Neural cell (in vitro differentiated cells): ENCODE results near the gene RBM38.

Experiments used
- EP300 ChIP-seq: fragments of 450-650 bp; conservative IDR thresholded peaks from 2 replicates; pipeline ENCODE4 v1.6.1; 2014; ENCODE audit warnings: antibody characterized with exemption, mild to moderate bottlenecking, moderate library complexity; ENCODE audit not compliant: poor library complexity, severe bottlenecking
- TAF1 ChIP-seq: IDR thresholded peaks from 2 replicates; pipeline ENCODE4 v1.6.1; 2012; ENCODE audit warnings: low read depth

DNA sequence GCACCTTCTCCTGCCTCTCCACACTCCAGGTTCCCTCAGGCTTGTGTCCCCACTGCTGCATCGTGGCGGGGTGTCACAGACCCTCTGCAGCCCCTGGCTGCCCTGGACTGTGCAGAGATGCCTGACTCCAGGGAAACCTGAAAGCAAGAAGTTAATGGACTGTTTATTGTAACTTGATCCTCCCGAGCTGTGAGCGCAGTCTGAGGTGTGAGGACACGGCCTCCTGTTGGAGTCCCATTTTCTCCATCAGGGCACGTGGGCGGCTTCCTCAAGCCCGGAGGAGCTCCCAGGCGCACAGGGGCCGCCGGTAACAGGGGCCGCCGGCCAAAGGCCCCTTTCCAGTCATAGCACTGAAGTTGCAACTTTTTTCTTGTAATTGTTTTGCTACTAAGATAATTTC lies 16.9 kb downstream of the RBM38 start:
- TF ChIP-seq TAF1 (no peak), EP300 (no peak)
